Epithelial cell of prostate (primary cell): ENCODE data around the gene LRP8.

Experiments
- DNase-seq: peaks from one replicate; pipeline ENCODE4 v3.0.0-alpha.2; 2011; ENCODE audit warnings: low read depth, low spot score
- H3K27ac ChIP-seq: fragments of 450-650 bp; 2 replicates; pipeline ENCODE4 v1.5.1; 2017; ENCODE audit warnings: mild to moderate bottlenecking

Gene LRP8

DNA sequence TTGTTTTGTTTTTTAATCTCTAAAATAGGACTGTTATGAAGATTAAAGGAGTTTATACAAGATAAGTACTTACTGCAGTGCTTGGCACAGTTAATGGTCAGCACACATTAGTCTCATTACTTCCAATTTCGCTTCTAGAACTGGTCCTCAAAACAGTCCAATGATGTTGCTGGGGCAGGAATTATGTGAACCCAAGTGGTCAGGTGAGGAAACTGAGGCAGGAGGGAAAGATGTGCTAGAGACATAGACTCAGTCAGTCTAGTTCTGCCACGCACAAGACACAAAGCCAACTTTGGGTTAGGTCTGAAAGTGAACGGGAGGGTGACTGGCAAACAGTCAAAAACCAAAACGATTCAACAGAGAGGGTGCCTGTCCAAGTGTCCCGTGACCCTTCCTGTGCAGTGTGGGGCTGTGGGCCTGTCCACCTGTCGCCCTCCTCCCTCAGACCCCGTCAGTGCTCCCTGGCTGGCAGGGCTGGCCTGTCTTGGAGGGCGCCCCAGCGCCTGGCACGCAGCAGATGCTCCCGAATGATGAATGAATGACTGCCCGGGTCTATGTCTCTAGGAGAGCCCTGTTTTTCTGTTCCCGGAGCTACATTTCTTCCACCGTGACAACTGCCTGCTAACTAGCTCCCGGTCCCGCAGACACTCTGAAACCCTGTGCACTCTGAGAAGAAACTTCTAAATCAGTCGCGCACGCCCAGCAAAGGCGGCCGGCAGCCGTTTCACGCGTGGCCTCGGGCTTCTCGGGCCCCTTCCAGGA lies 2.4 kb downstream of the LRP8 start:
- H3K27ac ChIP-seq: peak overlapping the region; percentile 68
- no peak for DNase-seq

DNA sequence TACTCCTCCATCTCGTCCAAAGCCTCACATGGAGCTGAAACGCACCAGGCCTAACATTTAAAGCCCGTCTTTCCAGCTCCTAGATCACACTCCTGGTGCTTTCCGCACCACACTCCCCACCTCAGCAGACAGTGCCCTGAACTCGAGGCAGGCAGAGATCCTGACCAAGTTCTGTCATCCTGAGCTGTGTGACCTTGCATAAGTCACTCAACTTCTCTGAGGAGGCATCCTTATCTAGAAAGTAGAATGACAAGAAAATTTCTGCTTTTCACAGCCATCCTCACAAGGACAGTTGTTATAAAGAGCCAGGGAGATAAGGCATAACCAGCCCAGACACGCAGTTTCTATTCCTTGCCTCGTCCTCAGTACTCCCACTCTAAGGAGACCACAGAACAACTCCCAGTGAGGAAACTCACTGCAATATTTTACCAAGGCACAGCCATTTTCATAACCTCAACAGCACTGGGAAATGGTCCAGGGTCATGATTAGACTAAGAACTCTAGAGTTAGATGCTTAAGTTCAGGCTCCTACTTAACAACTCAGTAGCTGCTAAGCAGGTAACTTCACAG lies 3.1 kb downstream of the LRP8 start:
- H3K27ac ChIP-seq: peak overlapping the region; percentile 68

DNA sequence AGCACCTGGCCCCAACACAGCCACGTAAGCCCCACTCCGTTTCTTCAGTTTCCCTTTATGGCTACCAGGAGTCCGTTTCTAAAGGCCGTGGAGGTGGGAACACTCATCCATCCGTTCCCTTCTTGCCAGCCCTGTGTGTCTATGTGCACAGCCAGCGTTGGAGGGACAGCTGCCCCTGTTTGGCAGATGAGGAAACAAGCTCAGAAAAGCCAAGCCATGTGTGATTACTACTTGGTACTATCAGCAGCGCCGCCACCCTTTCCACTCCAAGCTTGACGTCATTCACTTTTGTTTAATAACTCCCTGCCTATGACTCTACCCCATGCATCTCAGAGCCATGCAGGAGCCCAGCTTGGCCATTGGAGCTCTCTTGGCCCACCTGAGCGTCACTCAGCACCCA lies 3.5 kb downstream of the LRP8 start:
- DNase-seq: no peak
- H3K27ac ChIP-seq: no peak overlapping the region

More for the DNA sequence above, 3.1 kb downstream of the LRP8 start:
- DNase-seq: no peak

DNA sequence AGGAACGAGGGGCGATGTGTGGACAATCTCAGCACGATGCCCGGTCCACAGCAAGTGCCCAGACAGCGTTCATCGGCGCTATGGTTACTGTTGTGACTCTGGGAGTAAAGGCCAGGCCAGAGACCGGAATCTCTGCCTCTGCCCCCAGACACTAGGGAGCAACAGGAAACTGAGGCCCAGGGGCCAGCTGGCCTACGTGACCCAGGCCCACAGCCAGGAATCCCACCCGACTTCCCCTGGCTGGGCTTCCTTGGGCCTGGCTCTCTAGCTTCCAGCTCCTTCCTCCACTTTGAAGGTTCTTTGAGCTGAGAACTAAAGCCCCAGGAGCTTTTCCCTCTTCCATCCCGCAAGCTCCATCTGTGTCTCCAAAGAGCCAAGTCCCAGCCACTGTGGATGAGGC lies 4.6 kb downstream of the LRP8 start:
- no peak for DNase-seq
- H3K27ac ChIP-seq: no peak overlapping the region

DNA sequence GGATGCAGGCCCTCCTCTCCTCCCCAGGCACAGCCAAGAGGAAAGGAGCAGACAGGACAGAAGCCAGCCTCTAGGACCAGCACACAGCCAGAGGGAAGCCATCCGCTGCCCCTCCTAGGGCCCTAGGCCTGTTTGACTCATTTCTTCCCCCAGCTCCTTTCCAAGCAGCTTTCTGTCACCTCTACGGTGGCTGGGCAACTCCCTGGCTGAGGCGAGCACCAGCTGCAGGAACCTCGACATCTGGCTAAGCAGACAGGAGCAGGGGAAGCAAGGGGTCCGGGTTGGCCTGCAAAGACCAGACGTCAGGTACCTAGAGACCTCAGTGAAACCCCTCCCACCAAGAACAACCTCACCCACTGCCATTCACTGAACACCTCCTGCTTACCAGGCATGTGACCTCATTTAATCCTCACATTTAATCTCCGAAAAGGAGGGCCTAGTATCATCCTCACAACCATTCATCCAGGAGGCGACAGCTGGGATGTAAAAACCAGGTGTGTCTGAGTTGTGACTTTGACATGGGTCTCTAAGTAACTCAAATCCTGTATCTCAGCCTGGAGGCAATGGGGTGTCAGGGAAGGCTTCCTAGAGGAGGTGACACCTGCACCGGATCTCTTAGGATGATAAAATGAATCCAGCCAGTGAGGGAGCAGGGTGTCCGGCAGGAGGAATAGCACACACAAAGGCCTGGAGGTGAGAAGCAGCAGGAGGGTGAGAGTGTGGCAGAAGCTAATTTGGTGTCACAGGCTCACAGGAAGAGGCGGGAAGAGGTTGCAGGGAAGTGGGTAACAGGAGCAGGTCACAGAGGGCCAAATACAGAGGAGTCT lies 5.9 kb downstream of the LRP8 start:
- DNase-seq: no peak
- no peak overlapping the region for H3K27ac ChIP-seq

DNA sequence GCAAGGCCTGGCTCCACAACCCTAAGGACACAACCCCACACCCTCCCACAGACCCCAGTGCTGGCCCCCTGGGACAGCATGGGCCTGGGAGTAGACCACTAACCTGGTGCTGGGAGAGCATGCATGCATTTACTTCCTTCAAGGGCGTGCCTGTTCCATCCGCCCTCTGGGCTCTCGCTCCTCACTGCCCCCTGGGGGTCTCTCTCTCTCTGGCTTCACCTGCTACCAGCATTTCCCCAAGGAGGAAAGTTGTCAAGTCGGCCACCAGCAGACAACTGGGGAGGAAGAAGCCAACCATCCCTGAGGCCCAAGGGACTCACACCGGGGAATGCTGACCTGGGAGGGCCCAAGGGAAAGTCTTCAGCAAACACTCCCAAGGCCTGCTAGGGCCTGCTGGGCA lies 6.5 kb downstream of the LRP8 start:
- no peak overlapping the region for H3K27ac ChIP-seq
- no peak for DNase-seq

DNA sequence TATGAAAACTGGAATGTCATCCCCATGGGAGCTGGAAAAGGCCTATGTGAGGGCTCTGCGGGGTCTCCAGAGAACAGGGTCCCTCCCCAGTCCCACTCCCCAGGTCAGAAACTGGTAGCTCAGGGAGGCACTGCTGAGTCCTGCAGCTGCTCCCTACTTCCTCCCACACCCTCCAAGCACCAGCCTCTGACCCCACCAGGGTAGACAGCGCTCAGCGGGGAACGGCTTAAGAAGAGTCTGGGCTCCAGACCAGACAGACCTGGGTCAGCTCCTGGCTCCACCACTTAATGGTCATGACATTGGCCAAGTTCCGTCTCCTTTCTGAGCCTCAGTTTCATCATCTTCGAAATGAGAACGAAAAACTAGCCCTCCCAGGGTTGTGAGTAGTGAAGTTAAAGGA lies 7.2 kb downstream of the LRP8 start:
- no peak overlapping the region for H3K27ac ChIP-seq
- no peak for DNase-seq

DNA sequence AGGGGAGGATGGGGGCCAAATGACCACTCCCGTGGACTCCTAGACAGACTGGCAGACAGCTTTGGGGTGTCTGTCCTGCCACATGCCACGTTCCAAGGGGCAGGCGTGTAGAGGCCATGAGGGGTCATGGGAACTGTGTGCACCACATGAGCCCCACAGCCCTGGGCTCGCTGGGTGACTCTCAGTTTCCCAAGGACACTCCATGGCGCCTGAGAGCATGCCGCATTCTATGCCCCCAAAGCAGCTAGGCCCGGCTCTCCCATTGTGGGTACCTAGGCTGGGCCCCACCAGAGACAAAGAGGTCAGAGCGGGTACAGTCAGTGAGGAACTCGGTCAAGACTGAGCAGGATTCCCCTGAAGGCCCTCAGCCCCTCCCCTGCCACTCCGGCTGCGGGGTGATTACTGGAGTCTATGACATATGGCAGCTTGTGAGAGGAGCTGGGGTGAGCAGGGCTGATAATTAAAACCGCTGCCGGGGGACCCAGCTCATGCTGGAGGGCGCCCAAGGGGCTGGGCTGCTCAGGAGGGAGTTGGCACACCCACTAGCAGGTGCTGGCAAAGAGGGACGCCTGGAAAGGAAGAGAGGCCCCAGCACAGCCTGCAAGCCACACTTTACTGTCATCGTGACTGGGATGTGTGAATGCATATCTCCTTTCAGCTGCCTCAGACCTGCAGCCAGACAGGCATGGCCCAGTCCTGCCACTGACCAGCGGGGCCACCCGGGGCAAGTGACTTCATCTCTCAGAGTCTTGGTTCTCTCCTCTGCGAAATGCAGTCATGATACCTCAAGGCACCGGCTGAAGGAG lies 8.4 kb downstream of the LRP8 start:
- no peak for DNase-seq
- no peak overlapping the region for H3K27ac ChIP-seq

DNA sequence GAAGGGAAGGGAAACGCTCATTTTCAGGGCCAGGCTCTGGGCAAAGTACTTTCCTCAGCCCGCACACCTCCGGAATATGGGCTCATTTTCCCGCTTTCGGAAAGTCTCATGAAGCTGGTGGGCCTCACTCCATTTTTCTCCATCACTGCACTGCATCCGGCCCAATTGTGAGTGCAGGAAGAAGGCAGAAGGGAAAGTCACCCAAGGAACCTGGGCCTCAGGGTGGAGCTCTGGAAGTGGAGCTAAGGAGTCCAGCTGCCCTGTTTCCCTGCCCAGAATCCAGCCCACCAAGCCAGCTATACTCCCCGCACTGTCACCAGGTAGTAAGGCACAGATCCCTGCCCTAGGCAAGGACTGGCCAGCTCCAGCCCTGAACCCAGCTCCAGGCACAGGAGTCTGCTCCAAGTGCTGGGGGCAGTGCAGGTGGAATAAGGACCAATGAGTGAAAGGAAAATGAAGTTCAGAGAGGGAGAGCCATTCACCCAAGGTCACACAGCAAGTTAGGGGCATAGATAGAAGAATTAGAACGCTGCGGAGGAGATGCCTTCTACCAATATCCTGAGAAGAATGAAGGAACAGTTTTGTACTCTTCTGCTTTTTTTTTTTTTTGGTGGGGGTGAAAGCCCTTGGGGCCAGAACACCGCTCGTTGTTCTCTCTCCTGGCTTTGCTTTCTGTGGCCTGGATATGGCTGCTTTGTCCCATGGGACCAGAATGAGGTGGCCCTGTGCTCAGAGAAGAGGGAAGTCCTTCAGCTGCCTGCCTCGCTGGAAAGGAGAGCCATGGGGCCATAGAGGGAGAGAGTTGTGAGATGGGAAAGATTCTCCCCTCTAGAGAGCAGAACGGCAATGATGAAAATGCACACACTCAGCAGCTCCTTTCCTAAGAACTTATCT lies 10.0 kb downstream of the LRP8 start:
- no peak overlapping the region for H3K27ac ChIP-seq

DNA sequence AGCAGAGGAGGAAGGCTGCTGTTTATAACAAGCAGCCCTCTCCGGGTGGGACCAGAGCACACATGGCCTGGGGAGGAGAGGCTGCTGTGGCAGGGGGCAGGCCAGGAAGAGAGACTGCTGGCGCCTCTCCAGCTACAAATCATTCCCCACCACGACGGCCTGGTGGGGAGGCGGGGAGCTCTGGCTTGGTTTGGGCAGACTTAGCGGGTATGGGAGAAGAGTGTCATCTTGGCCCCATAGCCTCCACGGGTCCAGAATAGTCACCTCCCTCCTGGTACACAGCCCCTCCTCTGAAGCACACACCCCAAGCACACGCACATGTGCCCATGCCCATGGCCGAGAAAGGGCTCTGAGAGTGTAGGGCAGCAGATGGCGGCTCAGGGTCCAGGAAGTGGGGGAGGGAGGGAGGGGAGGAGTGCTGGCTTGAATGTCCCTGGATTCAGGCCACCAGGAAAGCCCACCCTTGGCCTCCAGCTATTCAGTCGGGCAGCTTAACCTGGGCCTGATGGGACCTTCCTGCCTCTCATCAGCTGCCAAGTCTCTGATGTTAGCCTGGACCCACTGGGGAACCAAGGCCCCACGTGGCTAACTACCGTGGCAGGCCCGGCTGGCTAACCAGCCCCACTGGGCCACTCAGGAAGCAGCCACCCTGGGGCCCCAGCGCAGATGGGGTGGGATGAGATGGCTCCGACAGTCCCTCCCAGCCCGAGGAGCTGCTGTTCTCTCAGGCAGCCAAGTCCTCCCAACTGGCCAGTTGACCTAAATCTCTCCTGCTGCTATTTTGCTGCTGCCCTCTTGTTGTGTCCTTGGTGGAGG lies 10.9 kb downstream of the LRP8 start:
- DNase-seq: no peak
- H3K27ac ChIP-seq: no peak overlapping the region

More for the DNA sequence above, 10.0 kb downstream of the LRP8 start:
- DNase-seq: no peak

DNA sequence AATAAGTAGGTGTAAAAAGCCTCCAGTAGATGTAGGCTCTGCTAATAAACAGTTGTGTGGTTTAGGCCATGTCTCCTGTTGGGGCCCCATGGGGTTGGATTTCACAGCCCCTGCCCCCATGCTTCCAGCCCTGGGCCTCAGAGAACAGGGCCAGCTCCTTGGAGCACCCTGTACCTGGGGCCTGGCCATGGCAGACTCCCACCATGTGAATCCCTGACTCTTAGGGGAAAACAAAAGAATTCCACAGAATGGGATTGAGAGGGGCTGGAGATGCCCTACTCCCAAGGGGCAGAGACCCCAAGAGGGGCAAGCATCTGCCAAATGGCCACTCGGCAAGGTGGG lies 11.5 kb downstream of the LRP8 start:
- DNase-seq: no peak
- H3K27ac ChIP-seq: no peak overlapping the region

DNA sequence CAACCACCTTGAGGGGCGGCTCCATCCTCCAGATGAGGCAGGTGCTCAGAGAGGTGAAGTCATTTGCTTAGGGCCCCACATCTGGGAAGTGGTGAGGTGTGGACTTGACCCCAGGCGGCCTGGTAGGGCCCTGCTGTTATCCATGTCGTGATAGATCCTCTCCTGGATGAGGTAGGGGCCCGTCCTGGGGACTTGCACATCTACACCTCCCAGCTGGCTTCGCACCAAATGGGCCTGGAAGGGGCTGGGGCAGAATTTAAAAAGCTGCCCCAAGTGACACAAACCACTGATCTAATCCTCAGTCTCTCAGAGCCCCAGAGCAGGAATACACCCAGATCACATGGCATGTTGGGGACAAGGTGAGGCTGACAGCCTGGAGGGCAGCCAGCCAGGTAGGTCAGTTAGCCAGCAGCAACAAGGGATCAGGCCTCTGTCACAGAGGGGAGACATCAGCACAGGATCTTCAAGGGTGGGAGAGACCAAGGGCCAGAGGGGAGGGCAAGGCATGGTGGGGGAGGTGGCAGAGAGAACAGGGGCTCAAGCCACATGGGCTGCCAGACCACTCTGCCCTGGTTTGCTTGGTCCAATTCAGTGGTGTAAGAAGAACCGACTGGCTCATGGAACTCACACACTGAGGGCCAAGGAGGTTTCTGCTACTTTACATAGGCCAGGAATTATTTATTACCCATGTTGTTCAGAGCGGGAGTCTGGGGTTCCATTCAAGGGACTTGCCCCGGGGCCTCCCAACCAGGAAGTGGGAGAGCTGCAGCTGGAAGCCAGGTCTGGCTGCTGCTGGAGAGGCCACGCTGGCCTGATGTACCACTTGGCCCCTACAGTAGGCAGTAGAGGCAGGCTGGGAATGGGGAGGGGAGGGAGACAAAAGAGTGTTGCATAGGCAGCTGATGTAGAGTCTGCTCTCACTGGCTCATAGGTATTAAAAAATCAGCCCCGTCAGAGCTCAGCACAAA lies 12.1 kb downstream of the LRP8 start:
- no peak overlapping the region for H3K27ac ChIP-seq
- no peak for DNase-seq

DNA sequence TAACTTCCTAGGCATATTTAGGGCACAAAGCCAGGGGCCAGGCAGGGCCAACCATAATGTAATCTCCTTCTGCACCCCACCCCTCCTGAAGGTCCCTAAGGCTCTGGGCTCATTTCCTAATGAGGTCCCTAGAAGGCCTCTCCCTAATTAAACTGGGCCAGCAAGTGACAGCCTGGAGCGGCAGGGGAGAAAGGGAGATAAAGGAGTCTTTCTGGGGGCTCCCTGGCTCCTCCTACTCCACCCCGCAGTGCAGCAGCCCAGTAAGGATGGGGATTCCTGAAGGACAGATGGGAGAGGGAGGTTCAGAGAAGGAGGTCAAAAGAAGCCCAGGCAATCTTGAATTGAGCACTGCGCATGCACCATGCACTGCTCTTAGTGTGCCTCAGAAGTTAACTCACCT lies 12.8 kb downstream of the LRP8 start:
- DNase-seq: no peak
- H3K27ac ChIP-seq: no peak overlapping the region

DNA sequence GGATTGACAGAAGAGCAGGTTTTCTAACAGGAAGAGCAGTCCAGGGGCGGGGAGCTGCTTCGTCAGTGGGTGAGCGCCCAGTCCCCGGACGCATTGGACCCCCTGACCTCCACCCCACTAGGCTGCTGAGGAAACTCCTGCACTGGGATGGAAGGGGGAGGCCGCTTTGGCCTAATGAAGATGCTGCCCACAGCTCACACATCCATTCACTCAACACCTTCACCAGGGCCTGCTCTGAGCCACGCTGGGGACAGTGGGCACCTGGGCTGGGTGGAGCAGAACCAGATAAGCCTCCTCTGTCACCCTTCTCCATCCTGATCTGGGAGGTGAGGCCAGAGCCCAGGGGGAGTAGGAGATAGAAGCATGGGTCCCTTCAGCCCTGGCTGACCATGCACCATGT lies 13.3 kb downstream of the LRP8 start:
- no peak overlapping the region for H3K27ac ChIP-seq
- no peak for DNase-seq

DNA sequence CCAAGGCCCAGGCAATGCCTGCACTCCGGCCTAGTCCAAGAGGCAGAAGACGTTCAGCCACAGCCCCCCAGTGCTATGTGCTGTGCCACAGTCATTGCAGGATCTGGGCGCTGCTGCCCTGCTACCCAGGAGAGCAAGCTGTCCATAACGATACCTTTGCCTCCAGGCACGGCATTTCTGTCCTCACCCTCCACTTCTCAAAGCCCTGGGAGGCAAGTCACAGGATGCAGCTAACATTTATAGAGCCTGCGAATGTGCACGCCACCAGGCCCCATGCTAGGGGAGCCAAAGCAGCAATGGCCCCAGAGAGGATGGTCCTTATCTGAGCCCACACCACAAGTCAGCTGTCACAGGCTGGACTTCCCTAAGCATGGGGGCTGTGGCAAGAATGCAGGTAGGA lies 13.8 kb downstream of the LRP8 start:
- DNase-seq: no peak
- no peak overlapping the region for H3K27ac ChIP-seq

DNA sequence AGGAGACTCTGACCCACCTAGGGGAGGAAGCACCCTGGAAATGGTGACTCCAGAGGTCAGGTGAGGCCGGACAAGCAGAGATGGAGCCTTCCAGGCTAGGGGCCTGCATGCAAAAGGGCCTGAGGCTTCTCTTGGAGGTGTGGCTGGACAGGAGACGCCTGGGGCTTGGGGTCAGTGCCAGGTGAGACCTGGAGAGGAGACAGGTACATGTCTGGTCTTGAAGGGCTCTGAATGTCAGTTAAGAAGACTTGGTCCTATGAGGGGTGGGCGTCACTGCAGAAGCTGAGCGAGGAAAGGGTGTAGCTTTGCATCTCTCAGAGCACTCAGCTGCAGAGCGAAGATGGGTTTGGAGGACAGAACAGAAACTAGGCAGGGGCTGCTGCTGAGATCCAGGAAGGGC lies 14.3 kb downstream of the LRP8 start:
- no peak overlapping the region for H3K27ac ChIP-seq
- no peak for DNase-seq

DNA sequence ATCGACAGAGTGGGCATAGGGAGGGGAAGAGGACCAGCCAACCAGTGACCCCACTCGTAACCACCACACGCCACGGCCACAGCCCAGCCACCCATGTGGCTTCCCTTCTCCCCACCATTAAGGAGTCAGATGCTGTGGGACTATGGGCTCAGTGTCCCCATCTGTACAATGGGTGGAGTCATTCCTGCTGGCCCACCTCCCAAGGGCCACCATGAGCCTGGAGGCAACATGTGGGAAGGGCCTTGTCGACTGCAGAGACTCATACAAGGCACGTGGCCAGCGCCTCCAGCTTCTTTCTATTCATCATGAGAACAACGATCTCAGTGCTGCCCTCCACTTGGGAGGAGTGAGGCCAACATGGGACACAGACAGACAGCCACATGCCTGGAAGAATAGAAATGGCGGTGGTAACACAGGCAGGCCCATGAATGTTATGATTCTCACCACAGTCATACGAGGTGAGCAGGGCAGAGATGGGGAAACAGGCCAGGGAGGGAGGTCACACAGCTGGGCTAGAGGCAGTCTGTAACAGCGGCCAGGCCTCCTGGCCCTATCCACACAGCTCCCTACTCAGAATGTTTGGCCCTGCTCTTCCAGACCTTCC lies 16.1 kb downstream of the LRP8 start:
- H3K27ac ChIP-seq: no peak overlapping the region
- no peak for DNase-seq
